ENCODE results near the gene JAKMIP1.

DNA sequence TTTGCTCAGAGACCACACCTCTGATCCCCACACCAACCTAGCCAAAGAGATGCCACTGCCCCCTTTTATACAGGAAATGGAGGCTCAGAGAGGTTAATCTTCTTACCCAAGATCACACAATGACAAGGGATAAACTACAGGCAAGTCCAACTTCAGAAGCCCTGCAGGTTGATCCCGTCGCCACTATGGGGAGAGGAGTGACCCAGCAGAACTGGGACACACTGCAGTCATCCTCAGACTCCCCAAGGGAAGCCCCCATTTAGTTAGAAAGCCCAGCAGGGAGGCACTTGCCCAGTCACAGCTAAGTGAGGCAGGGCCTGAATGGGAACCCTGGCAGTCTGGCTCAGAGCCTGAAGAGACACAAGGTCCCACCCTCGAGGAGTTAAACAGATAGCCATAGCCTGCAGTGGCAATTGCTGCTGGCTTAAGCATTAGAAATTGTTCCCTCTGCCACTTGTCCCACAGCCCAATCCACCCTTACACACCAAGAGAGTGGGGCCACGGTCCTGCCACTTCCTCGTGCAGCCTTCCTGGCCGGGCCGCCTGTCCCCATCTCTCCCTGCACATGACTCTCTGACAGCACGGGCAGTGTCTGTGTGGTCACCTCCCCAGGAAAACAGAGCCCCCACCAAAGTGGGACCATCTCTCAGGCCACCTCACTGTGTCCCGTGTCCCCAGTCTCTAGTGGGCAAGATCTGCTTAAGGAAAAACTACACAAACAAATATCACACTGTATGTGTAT, 2.7 kb downstream of the JAKMIP1 start:
- TF ChIP-seq EZH2 (IDR thresholded peaks at IDR 0.05; ENCODE audit: insufficient read depth, poor library complexity, severe bottlenecking) = no peak
- TF ChIP-seq EZH2phosphoT487 (IDR thresholded peaks at IDR 0.05; ENCODE audit: insufficient read depth, low read depth) = no peak

Data from GM23248 (cell line).